ENCODE data around the gene TEX22.

DNA sequence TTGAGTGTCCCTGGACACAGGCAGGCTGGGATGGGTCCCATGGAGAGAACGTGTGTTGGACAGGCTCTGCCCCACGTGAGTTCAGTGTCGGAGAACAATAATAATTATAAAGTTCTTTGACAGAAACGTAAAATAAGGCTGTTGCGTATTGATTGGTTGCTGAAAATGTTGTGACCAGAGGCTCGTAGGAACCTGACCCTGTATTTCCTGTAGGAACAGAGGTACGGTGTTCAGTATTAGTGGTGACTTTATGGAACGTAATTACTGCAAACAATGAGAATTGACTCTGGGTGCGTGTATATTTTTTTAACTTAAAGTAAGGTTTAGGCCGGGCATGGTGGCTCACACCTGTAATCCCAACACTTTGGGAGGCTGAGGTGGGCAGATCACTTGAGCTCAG lies 29.1 kb downstream of the TEX22 start:
- TF ChIP-seq POLR2A (IDR thresholded peaks at IDR 0.05; ENCODE audit: low read length) = no peak
- TF ChIP-seq GATA1 (IDR thresholded peaks at IDR 0.05; ENCODE audit: low read depth, low read length) = no peak
